Astrocyte of the cerebellum (primary cell): ENCODE data around the gene SPACDR.
"Not testable (repeated sequence)": the region's sequence is repeated elsewhere in the genome, so short reads cannot be mapped to it uniquely, and the experiment has no call there.

Source experiments
- DNase-seq: peaks from one replicate; pipeline ENCODE4 v3.0.0-alpha.2; 2011; ENCODE audit warnings: low read depth
- H3K4me3 ChIP-seq: 2 replicates; pipeline ENCODE4 v1.5.1; 2011; ENCODE audit warnings: mild to moderate bottlenecking, low read depth, low read length, moderate library complexity
- in situ Hi-C: cut with HindIII; loops from 2 replicates; pipeline ENCODE4 v1.10.0; 2017; ENCODE audit warnings: low sequenced_read_pairs
- TF ChIP-seq, protein P1 (sequence below): IDR thresholded peaks from 2 replicates; pipeline ENCODE4 v1.5.1; 2012; ENCODE audit warnings: low read length, low read depth, moderate library complexity, mild to moderate bottlenecking; ENCODE audit errors: missing control alignments

Gene SPACDR, protein sequence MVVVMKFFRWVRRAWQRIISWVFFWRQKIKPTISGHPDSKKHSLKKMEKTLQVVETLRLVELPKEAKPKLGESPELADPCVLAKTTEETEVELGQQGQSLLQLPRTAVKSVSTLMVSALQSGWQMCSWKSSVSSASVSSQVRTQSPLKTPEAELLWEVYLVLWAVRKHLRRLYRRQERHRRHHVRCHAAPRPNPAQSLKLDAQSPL

DNA sequence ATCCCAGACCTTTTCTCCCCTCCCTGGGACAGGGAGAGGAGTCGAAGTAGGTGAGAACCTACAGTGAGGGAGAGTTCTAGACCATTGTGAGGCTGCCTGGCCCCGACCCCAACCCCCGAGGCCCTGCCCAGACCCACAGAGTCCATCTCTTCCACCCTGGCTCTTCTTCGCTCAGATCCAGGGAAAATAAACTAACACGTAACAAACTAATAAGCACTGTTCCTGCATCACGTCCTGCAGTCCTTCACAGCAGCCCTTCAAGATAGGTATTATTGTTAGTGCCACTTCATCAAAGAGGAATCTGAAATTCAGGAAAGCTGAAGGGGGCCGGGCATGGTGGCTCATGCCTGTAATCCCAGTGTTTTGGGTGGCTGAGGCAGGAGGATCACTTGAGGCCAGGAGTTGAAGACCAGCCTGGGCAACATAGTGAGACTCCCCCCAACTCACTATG lies at the start of gene SPACDR:
Gene SPACDR, minus strand, starts transcription at position 51 of the 451 bp plus-strand sequence. CDS start 235 bp downstream, outside the sequence.
- in situ Hi-C loops: no loop called here
- DNase-seq: no peak
- no peak within 1 kb of the TSS for H3K4me3 ChIP-seq
- TF ChIP-seq, protein P1, sequence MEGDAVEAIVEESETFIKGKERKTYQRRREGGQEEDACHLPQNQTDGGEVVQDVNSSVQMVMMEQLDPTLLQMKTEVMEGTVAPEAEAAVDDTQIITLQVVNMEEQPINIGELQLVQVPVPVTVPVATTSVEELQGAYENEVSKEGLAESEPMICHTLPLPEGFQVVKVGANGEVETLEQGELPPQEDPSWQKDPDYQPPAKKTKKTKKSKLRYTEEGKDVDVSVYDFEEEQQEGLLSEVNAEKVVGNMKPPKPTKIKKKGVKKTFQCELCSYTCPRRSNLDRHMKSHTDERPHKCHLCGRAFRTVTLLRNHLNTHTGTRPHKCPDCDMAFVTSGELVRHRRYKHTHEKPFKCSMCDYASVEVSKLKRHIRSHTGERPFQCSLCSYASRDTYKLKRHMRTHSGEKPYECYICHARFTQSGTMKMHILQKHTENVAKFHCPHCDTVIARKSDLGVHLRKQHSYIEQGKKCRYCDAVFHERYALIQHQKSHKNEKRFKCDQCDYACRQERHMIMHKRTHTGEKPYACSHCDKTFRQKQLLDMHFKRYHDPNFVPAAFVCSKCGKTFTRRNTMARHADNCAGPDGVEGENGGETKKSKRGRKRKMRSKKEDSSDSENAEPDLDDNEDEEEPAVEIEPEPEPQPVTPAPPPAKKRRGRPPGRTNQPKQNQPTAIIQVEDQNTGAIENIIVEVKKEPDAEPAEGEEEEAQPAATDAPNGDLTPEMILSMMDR: no peak

DNA sequence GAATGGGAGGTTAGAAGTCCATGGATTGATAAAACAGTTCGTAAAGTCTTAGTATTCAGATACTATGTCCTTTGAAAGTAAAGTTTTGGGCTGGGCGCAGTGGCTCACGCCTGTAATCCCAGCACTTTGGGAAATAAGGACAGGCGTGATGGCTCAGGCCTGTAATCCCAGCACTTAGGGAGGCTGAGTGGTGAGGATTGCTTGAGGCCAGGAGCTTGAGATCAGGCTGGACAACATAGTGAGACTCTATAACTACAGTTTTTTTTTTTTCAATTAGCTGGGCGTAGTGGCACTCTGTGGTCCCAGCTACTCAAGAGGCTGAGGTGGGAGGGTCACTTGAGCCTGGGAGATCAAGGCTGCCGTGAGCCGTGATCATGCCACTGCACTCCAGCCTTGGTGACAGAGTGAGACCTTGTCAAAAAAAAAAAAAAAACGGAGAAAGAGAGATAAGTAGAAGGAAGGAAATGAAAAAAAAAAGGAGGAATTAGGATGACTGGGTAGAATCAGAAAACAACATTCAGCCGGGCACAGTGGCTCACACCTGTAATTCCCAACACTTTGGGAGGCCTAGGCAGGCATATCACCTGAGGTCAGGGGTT lies 49.3 kb upstream of the SPACDR start:
- in situ Hi-C loops: no loop called here
- TF ChIP-seq, protein P1: no peak
- no peak overlapping the region for H3K4me3 ChIP-seq
- DNase-seq: no peak

DNA sequence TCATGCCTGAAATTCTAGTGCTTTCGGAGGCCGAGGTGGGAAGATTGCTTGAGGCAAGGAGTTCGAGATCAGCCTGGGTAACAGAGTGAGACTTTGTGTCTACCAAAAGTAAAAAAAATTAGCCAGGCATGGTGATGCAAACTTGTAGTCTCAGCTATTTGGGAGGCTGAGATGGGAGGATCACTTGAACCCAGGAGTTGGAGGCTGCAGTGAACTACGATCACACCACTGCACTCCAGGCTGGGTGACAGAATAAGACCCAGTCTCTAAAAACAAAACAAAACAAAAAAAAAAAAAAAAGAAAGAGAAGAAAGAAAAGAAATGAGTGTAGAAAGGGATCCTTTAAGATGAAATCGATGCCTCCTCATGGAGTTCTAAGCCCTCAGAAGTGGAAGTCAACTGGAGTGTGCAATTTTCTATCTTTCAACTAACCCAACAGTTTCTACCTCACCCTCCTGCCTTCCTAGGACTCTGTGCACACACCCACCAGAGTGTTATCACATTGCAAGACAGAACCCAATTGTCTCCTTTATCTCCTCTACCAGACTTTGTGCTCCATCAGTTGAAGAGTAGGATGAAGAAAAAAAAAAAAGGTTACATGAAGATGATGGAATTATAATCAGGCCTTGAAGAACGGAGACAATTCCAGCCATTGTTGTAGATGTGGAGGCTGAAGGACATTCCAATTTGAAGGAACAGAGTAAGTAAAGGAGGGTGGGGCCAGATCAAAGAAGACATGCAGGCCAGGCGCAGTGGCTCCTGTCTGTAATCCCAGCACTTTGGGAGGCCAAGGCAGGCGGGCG lies 46.6 kb upstream of the SPACDR start:
- no peak overlapping the region for H3K4me3 ChIP-seq
- no peak for DNase-seq
- in situ Hi-C loops: no loop called here
- TF ChIP-seq, protein P1: no peak

DNA sequence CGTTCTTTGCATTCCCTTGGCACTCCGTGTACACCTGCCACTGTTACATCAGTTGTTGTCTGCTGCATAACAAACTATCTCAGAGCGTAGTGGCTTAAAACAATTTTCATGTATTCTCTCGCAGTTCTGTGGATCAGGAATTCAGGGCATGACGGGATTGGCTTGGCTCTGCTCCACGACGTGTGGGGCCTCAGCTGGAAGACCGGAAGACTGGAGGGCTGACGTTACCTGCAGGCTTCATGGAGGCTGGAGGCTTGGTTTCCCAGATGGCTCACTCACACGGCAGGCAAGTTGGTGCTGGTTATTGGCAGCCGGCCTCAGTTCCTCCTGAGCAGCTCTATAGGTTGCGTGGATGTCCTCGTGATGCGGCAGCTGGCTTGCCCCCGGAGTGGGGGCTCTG lies 45.2 kb upstream of the SPACDR start:
- in situ Hi-C loops: no loop called here
- no peak overlapping the region for H3K4me3 ChIP-seq
- DNase-seq: peak; percentile 90
- TF ChIP-seq, protein P1: no peak

DNA sequence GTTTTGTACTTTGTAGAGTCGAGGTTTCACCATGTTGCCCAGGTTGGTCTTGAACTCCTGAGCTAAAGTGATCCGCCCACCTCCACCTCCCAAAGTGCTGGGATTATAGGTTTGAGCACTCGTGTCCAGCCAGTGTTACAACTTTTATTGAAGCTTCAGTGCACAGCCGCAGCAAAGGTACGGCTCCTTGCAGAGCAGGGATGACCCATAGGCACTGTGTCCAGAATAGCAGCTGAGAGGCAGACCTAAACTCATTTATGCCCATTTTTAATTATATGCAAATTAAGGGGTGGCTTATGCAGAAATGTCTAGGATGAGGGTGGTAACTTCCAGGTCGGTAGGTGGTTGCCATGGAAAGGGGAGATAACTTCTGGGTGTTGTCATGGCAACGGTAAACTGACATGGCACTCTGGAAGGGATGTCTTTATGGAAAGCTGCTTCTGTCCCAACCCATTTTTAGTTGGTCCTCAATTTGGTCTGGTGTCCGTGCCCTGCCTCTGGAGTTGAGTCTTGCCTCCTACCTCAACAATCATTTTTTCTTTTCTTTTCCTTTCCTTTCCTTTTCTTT lies 42.4 kb upstream of the SPACDR start:
- in situ Hi-C loops: no loop called here
- DNase-seq: no peak
- no peak overlapping the region for H3K4me3 ChIP-seq
- TF ChIP-seq, protein P1: no peak

DNA sequence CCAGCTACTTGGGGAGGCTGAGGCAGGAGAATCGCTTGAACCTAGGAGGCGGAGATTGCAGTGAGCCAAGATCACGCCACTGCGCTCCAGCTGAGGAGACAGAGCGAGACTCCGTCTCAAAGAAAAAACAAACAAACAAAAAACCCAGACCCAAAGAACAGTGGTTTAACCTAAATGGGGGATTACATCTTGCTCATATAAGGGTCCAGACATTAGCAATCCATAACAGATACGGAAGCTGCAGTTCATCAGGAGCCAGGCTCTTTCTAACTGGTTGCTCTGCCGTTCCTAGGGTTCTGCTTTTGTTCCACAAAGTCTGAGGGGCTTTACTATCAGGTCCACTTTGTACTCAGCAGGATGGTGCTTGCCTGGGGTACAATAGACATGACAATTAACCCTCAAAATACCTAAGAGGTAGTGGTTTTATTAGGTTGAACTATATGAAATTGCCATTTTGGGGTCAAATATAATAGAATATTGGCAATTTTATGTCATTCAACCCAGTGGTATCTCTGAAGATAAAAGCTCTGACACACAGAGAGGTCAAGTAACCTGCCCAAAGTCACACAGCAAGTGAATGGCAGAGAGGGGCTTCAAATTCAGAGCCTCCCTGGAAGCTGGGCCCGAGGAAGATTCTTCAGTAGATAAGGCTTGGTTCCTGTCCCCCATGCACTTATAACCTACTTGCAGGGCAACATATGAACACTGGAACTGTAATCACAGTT lies 41.0 kb upstream of the SPACDR start:
- TF ChIP-seq, protein P1: no peak
- H3K4me3 ChIP-seq: no peak overlapping the region
- in situ Hi-C loops: no loop called here
- DNase-seq: no peak

DNA sequence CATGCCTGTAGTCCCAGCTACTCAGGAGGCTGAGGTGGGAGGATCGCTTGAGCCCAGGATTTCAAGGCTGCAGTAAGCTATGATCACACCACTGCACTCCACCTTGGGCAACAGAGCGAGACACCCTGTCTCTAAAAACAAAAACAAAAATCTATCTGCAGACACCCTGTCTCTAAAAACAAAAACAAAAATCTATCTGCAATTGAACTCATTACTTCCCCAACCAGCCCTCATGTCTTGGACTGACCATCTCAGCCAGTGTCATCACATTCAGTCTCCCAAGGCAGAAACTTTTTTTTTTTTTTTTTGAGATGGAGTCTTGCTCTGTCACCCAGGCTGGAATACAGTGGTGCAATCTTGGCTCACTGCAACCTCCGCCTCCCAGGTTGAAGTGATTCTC lies 40.0 kb upstream of the SPACDR start:
- H3K4me3 ChIP-seq, DNase-seq, in situ Hi-C loops: not testable (repeated sequence)

DNA sequence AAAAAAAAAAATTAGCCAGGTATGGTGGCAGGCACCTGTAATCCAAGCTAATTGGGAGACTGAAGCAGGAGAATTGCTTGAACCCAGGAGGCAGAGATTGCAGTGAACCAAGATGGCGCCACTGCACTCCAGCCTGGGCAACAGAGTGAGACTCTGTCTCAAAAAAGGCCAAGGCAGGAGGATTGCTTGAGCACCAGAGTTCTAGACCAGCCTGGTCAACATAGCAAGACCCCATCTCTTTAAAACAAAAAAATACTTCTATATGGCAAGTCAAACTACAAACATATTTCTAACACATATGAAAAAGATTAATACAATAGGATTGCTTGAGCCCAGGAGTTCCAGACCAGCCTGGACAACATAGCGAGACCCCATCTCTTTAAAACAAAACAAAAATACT lies 36.7 kb upstream of the SPACDR start:
- H3K4me3 ChIP-seq, DNase-seq, in situ Hi-C loops: not testable (repeated sequence)
